CMK (cell line): ENCODE measurements around the gene ZBED2.
"Not testable (repeated sequence)": the region's sequence is repeated elsewhere in the genome, so short reads cannot be mapped to it uniquely, and the experiment has no call there.

ENCODE experiments used
- DNase-seq: peaks from one replicate; pipeline ENCODE4 v3.0.0-alpha.2; 2010; ENCODE audit warnings: low read depth

Gene ZBED2

GRCh38 chr3:111595232-111595631, at the start of gene ZBED2:
TSS of gene ZBED2 (minus strand) at chr3:111595346. CDS start at chr3:111594201, 1,145 bp downstream.
- DNase-seq, result no peak

- no peak for DNase-seq
Measured at GRCh38 chr3:111639316-111639715, 44.2 kb upstream of the ZBED2 start.

- no peak for DNase-seq
Measured at GRCh38 chr3:111636366-111636885, 41.3 kb upstream of the ZBED2 start.

GRCh38 chr3:111635403-111635802, 40.3 kb upstream of the ZBED2 start:
- DNase-seq, result no peak

GRCh38 chr3:111630638-111631037, 35.5 kb upstream of the ZBED2 start:
- DNase-seq, result not testable (repeated sequence)

GRCh38 chr3:111629018-111629417, 33.9 kb upstream of the ZBED2 start:
- not testable (repeated sequence) for DNase-seq

GRCh38 chr3:111627092-111627491, 31.9 kb upstream of the ZBED2 start:
- no peak for DNase-seq

- DNase-seq, result peak; percentile 8
Measured at GRCh38 chr3:111621535-111621934, 26.4 kb upstream of the ZBED2 start.

GRCh38 chr3:111619833-111620232, 24.7 kb upstream of the ZBED2 start:
- no peak for DNase-seq

GRCh38 chr3:111618945-111619344, 23.8 kb upstream of the ZBED2 start:
- DNase-seq, result no peak

- DNase-seq, result no peak
Measured at GRCh38 chr3:111617912-111618601, 22.9 kb upstream of the ZBED2 start.

- no peak for DNase-seq
Measured at GRCh38 chr3:111617406-111617805, 22.3 kb upstream of the ZBED2 start.

- DNase-seq, result no peak
Measured at GRCh38 chr3:111616417-111617105, 21.4 kb upstream of the ZBED2 start.

- DNase-seq, result no peak
Measured at GRCh38 chr3:111615880-111616279, 20.7 kb upstream of the ZBED2 start.

- no peak for DNase-seq
Measured at GRCh38 chr3:111613294-111613693, 18.1 kb upstream of the ZBED2 start.

- no peak for DNase-seq
Measured at GRCh38 chr3:111610612-111611054, 15.5 kb upstream of the ZBED2 start.

- DNase-seq, result no peak
Measured at GRCh38 chr3:111610189-111610588, 15.0 kb upstream of the ZBED2 start.

- no peak for DNase-seq
Measured at GRCh38 chr3:111609700-111610099, 14.6 kb upstream of the ZBED2 start.

- no peak for DNase-seq
Measured at GRCh38 chr3:111608383-111608782, 13.2 kb upstream of the ZBED2 start.

GRCh38 chr3:111607240-111607920, 12.2 kb upstream of the ZBED2 start:
- DNase-seq, result no peak

GRCh38 chr3:111605493-111605892, 10.3 kb upstream of the ZBED2 start:
- DNase-seq, result no peak

- no peak for DNase-seq
Measured at GRCh38 chr3:111605018-111605417, 9.9 kb upstream of the ZBED2 start.

GRCh38 chr3:111604119-111604518, 9.0 kb upstream of the ZBED2 start:
- no peak for DNase-seq
